ENCODE measurements around the gene PDF.

Gene PDF

DNA sequence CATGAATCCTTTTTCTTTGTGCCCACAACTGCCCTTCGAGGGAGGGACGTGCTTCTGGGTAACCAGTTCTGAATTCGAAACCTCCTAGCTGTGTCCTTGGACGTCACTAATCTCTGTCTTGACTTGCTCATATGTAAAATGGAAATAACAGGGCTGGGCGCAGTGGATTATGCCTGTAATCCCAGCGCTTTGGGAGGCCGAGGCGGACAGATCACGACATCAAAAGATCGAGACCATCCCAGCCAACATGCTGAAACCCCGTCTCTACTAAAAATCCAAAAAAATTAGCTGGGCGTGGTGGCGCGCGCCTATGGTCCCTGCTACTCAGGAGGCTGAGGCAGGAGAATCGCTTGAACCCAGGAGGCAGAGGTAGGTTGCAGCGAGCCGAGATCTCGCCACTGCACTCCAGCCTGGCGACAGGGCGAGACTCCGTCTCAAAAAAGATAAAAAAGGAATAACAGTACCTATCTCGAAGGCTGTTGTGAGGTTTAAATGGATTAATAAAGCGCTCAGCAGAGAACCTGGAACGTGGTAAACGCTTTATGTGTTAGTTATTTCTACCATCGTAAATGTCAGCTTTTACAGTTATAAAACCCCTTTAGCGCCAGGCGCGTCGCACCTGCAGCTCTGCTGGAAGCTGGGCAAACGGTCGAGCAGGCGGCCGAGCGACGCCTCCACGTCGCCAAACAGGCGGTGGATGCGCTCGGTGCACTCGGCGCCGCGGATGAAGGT is 8.3 kb upstream of the PDF start:
- no peak for DNase-seq

DNA sequence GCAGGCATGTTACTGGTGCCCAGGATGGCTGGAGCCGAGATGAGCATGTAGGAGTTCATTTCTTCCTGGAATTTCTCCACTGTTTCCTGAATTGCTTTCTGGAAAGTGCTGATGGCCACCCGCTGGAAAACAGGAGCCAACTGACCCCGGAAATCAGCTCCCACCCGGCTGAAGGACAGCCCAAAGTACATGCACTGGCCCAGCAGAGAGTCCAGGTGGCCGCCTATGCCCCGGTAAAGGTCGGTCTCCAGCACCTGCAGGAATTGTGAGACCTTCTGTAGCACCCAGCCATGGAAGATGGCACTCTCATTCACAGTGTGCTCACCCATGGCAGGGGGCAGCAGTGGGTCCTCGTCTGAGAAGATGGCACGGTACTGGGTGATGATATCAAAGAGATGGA is 4.3 kb upstream of the PDF start:
- DNase-seq, result no peak

DNA sequence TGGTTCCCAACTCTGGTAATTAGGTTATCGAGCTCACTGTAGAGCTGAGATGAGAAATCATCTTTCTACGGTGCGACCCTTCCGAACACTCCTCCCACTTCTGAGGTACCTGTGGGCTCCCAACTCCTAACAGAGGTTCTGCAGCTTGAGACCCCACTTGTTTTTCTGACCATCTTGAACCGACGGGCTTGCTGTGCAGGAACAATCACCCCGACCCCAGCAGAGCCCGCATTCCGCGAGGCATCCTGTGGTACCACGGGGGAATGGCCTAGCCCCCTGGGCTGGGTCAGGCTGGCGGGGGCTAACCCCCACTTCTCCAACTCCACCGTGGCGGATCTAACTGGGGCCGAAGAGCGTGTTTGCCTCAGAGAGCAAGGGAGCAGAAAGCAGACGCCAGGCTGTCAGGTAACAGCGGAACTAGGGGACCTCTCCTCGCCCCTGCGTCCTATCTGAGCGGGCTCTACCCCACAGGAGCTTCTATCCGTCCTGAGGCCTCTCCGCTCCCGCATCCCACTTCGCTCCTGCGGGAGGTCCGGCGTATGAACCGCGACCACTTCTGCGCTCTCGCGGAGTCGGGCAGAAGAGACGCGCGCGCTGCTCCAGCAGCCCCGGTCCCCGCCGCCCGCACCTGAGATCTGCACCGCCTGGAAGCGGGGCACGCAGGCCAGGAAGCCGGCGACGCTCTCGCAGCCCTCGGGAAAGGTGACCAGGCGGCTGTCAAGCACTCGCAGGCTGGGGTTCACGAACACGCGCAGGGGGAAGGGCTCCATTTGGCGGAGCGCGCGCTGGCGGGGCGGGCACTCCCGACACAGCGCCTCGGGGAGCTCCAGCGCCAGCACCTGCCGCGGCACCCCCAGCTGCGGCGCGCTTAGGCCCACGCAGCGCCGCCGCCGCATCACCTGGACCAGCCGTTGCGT is 761 bp downstream of the PDF start:
- peak; percentile 33 for DNase-seq

- DNase-seq, result no peak
These were observed 1.5 kb downstream of the PDF start for GRCh38 chr16:69328854-69329316.

DNA sequence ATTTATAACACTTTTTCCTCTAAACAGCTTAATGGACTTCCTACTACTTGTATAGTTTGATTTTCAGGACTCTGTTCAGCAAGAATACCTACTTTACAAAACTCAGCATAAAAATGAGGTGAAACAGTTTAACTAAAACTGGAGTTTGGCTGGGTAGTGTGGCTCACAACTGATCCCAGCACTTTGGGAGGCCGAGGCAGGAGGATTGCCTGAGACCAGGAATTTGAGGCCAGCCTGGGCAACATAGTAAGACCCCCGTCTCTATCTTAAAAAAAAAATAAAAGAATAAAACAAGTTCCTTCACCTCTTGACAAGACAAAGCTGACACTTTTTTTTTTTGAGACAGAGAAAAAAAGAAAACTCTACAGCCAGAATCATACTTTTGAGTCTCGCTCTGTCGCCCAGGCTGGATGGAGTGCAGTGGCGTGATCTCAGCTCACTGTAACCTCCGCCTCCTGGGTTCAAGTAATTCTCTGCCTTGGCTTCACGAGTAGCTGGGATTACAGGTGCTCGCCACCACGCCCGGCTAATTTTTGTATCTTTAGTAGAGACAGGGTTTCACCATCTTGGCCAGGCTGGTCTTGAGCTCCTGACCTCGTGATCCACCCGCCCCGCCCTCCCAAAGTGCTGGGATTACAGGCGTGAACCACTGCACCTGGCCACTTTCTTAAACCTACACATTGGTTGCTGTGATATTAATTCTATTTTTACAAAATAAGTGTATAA is 2.6 kb downstream of the PDF start:
- DNase-seq, result no peak

- no peak for DNase-seq
These were observed 4.1 kb downstream of the PDF start for GRCh38 chr16:69326172-69326873.

GRCh38 chr16:69325784-69326171 is 4.6 kb downstream of the PDF start:
- no peak for DNase-seq

- DNase-seq, result no peak
These were observed 5.7 kb downstream of the PDF start for GRCh38 chr16:69324585-69325253.

- DNase-seq, result no peak
These were observed 6.3 kb downstream of the PDF start for GRCh38 chr16:69324013-69324531.

- DNase-seq, result no peak
These were observed 7.0 kb downstream of the PDF start for GRCh38 chr16:69323415-69323814.

GRCh38 chr16:69322343-69322742 is 8.0 kb downstream of the PDF start:
- DNase-seq, result no peak

GRCh38 chr16:69321080-69321479 is 9.3 kb downstream of the PDF start:
- DNase-seq, result no peak

DNA sequence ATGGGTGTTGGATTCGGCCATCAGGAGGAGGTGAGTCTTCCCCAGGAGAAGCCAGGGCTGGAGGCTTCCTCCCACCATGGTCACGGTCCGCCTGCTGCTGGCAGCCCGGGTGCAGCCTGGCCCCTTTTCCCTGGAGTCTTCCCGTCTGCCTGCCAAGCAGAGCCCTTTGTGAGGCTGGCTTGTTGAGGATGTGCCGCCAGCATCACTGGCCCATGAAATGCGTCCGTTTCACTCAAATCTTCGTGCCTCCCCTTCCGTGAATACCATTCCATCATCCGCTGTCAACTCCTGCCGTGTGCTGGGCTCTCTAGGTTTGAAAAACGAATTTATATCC is 9.7 kb downstream of the PDF start:
- no peak for DNase-seq

DNA sequence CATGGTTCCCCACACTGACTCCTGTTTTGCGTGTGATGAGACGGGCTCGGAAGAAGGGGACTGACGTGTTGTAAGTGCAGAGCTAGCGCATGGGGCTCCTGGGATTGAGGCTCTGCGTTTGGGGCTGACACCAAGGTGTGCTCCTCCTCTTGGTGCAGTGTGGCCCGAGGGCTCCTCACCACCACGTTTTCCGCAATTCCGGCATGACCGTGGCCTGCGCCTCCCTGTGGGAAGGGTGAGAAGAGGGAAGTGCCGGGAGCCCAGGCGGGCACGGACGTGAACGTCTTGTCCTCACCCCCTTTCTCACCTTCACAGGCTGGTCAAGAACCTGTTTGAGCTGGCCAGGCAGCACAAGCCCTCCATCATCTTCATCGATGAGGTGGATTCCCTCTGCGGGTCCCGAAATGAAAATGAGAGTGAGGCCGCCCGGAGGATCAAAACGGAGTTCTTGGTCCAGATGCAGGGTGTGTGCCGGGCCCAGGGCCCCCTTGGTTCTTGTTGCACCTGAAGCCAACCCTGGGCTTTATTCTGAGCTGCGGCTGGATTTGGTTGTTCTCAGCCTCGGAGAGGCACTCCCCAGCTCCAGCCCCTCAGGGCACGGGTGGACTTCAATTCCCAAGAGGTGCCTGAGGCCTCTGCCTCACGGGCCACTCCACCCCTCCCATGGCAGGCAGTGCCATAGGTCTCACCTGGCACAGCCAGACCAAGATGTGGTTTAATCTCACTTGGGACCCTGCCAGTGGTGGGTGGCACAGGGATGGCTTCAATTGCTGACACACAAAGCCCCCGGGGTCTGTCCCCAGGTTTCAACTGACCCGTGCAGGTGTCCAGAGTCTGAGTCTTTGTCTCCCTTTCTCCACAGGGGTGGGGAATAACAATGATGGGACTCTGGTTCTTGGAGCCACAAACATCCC is 10.3 kb downstream of the PDF start:
- DNase-seq, result no peak

GRCh38 chr16:69319381-69319780 is 11.0 kb downstream of the PDF start:
- no peak for DNase-seq

DNA sequence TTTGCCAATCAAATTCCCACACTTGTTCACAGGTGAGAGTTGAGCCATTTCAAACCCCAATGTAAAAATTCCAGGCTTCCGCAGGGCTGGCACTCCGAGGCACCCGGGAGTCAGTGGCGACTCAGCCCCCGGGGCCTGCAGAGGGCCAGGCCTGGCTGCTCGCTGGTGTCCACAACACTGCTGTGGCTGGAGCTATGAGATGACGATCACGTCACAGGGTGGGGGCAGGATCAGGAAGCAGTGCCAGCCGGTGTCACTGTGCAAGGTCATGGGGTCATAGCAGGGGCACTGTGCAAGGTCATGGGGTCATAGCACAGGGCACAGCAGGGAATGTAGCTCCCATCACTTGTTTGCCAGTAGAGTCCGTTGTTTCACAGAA is 11.5 kb downstream of the PDF start:
- no peak for DNase-seq

DNA sequence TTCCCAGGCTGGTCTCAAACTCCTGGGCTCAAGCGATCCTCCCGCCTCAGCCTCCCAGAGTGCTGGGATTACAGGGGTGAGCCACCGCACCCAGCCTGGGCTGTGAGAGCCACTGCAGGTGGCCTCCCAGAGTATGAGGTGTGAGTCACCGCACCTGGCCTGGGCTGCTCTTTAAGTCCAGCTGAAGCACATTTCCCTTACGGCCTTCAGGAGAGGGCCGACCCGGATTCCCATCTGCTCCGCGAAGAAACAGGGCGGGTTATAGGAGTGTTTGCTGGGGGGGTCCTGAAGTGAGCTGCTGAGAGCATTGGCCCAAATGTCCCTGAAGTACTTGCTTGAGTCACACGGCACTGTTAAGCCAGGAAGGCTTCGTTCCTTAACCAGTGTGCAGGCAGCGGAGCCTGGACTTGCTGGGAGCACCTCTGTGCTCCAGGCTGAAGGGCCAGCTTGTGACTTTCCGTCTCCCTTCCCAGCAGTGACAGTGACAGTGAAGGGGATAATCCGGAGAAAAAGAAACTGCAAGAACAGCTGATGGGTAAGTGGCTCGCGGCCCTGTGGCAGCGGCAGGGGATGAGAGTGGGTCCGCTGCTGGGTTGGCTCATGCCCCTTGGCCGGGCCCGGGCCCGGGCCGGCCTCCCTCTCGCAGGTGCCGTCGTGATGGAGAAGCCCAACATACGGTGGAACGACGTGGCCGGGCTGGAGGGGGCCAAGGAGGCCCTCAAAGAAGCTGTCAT is 12.0 kb downstream of the PDF start:
- DNase-seq, result no peak

DNA sequence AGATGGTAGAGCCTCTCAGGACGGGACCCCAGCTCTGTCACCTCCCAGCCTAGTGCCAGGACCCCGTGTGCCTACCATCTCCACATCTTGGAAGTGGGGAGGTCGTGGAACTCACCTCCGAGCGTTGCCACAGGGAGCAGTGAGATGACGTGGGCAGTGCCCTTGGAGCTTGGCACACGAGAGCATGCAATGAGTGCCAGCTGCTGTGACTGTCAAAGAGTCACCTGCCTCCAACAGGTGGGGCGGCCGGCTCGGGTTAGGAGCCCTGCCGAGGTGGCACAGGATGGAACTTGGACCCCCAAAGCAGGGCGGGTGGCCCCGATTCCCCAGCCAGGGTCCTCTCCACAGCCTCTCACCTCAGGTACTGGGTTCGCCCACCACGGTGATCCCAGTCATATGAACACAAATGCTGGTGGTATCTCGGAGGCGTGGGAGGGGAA is 13.8 kb downstream of the PDF start:
- DNase-seq, result no peak

DNA sequence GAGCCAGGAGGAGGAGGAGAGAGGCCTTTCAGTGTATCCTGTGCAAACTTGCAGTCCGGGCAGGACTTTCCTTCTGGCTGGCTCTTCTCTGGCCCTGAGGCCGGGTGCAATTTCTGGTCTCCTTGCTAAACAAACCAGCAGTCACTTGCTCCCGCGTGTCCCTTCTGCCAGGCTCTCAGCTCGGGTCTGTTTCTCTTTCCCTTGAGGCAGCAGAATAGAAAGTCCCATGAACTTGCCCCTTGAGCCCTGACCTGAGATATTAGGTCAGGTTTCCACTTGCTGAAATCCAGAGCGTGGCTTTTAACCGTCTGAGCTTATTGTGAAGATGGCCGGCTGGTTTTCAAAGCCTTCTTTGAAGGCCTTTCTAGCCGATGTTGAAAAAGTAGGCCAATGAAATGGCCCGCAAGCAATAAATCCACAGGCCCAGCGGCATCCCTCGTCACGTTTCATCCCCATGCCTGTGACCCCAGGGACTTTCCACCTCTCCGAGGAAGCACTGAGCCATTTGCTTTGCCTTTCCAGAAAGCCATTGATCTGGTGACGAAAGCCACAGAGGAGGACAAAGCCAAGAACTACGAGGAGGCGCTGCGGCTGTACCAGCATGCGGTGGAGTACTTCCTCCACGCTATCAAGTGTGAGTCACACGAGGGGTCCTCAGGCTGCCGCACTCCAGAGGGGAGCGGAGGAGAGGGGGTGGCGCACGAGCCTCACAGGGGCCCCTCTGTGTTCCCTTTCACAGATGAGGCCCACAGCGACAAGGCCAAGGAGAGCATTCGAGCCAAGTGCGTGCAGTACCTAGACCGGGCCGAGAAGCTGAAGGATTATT is 14.7 kb downstream of the PDF start:
- DNase-seq, result no peak

All from activated T-cell treated with anti-CD3 and anti-CD28 coated beads for 4 hours (primary cell).